SIG-M5 treated with dmso at 0.1 percent for 504 hours (cell line): Measurements from ENCODE around the gene GBGT1.
"Not testable (repeated sequence)": the region's sequence is repeated elsewhere in the genome, so short reads cannot be mapped to it uniquely, and the experiment has no call there.

Experiments
- DNase-seq: peaks from one replicate; lab custom pipeline; 2025; ENCODE audit not compliant: unreplicated experiment; lab: John Stamatoyannopoulos, UW

GBGT1 gene

DNA sequence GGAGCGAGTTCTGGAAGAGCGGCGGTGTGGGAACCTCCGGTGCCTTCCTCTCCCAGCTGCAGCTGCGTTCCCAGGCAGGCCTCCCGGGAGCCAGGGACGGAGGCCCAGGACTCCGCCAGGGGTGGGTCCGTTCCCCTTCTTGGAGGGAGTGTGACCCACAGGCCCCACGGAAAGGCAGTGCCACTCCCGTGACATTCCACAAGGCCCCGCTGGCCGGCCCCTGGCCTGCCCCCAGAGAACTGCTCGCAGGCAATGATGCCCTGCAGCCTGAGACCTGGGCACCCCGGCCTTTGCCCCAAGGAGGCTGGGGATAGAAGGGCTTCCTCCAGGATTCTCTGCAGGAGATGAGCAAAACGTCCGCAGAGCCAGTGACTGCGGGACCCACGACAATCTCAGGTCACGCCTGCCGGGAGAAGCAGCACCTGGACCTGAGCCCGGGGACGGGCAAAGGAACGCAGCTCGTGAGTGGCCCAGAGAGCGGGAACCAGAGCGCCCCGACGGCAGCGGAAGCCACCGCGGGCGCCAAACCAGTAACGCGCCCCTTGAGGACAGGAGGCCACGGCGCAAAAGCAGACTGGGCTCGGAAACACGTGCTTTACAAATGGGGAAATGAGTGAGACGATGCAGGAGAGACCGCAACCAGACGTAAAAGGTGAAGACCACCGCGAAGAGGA lies 36.1 kb upstream of the GBGT1 start:
- no peak for DNase-seq

DNA sequence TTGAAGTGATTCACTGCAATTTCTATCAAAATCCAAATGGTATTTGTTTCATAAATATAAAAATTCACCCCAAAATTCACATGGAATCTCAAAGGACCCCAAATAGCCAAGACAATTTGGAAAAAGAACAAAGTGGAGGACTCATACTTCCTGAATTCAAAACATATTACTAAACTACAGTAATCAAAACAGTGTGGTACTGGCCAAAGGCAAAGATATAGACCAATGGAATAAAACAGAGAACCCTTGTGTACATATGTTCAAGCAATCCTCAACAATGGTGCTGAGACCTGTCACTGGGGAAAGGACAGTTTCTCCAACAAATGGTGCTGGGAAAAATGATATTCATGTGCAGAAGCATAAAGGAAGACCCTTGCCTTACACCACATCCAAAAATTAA lies 31.3 kb upstream of the GBGT1 start:
- no peak for DNase-seq

DNA sequence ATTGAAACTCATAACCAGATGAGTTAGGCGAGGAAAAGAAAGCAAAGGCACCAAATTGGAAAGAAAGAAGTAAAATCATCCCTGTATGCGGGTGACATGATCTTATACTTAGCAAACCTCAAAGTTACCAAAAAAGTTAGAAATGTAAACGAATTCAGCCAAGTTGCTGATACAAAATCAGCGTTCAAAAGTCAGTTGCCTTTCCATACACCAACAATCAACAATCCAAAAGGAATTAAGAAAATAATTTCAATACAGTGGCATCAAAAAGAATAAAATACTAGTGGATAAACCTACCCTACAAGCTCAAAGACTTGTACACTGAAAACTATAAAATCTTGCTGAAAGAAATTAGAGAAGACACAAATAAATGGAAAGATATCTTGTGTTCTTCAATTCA lies 30.9 kb upstream of the GBGT1 start:
- no peak for DNase-seq

- DNase-seq, result no peak
Observed at GRCh38 chr9:133191989-133192388, 28.3 kb upstream of the GBGT1 start.

DNA sequence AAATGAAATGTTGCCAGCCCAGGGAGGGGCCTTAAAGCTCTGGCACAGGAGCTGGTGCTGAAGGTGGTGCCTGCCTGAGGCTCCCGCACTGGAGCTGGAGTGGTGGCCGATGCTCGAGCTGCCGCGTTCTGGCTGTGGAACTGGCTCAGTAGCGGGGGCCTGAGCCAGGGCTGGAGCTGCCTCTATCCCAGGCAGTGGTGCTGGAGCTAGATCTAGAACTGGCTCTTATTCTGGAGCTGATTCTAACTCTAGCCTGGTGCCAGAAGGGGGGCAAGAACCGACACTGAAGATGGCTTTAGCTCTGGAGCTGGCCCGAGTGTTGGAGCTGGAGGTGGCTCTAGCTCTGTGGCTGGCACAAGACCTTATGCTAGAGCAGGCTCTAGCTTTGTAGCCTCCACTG lies 26.1 kb upstream of the GBGT1 start:
- no peak for DNase-seq

DNA sequence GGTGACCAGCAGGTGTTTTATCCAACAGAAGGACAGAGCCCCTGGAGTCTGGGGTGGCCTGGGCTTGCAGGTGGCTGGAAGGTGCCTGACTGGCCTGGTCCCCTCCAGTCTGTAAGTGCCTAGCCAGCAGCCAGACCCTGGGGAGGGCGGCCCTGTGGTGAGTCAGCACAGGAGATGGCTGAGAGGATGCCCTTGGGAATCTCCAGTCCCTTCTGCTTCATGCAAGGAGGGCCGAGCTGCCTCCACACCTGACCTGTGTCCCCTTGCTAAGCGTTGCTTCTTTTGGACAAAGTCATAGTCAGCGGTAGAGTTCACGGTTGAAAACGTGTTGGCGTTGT lies 25.1 kb upstream of the GBGT1 start:
- DNase-seq, result no peak

DNA sequence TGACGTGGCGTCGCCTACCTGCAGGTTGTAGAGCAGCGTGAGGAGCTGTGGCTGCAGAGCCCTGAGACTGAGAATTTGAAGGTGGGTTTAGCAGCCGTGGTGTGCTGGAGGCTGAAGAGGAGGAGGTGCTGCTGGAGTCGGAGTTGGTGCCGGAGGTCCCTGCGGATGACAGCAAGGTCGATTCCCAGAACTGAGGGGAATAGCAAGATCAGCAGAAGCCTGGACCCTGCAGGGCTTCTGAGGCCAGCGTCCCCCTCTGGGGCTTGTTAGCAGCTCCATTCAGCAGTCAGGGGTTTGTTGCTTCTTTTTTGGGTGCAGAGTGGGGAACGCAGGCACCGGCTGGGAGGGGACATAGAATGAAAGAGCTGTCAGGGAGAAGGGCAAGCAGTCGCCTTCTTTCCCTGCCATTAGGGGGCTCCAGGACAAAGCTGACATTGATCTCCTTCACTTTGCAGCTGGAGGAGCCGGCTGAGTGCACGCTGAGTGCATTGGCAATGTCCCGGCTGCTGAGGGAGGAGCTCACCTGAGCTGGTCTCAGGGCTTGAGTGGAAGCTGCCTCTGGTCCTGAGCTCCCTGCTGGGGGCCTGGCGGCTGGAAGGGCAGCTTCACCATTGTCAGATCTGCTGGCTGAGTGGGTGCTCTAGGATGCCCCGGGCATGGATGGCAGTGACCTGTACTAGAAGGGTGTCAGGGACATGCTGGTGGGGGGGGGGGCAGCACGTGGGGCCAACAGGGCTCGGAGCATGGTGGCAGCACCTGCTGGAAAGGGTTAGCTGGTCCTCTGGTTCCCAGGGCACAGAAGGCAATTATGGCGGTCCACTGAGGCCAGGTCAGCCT lies 24.5 kb upstream of the GBGT1 start:
- peak; percentile 9 for DNase-seq

- DNase-seq, result no peak
Observed at GRCh38 chr9:133187561-133188005, 23.9 kb upstream of the GBGT1 start.

DNA sequence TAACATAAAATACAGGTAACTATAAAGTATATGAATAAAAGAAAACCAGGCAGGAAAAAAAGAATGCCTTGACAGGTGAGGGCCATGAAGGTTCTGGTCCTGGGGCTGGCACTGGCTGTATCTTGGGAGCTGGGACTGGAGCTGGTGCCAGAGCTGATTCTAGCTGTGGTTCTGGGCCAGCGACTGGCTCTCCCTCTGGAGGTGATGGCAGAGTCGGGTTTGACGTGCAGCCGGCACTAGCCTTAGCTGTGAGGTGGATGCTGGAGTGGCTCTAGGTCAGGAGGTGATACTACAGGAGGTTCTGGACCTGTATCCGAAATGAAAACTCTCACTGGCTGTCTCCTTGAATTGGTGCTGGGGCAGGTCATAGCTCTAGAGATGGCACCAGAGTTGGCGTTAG lies 23.0 kb upstream of the GBGT1 start:
- DNase-seq, result no peak

GRCh38 chr9:133184971-133185370 lies 21.3 kb upstream of the GBGT1 start:
- DNase-seq, result peak; percentile 81

DNA sequence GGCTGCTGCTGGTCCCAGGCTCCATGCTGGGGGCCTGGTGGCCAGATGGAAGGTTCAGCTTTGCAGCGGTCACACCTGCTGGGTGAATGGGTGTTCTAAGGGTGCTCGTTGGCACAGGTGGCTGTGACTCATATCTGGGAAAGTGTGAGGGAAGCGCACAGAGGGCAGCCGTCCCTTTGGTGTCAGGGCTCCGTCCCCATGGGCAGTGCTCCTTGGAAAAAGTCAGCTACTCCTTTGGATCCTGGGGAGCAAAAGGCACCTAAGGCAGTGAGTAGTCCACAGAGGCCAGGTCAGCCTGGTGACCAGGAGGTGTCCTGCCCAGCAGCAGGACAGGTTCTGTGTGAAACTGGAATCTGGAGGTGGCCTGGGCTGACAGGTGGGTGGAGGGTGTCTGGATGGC lies 18.4 kb upstream of the GBGT1 start:
- DNase-seq, result no peak

DNA sequence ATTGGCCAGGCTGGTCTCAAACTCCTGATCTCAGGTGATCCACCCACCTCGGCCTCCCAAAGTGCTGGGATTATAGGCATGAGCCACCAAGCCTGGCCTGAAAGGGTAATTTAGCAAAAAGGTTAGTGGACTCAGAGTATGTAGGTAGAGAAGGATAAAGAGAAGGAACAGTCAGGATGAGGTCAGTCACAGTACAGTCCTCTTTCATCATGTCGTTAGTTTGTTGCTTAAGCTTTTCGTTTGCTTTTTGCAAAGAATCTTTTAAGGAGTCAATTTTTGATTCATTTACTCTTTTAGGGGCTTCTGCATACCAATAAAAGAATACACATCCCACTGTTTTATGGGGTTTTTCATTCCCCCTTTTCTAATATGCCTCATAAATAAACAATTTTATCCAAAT lies 17.8 kb upstream of the GBGT1 start:
- peak; percentile 7 for DNase-seq

DNA sequence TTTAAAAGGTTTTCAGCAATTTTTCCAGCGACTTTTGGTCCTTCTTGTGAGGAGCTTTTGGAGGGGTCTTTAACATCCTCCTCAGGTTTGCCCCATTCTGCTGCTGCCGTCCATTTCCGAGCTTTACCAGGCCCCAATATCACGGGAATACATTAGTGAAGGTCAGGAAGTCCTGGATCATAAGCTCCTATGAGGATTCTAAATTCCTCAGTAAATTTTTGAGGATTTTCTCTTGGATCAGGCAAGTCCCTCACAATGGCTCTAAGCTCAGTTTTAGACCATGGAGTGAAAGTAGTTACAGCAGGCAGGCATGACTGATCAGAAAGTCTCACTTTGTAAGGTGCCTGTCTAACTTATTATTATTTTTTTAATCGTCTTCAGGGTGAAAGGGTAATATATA lies 17.2 kb upstream of the GBGT1 start:
- DNase-seq, result no peak

DNA sequence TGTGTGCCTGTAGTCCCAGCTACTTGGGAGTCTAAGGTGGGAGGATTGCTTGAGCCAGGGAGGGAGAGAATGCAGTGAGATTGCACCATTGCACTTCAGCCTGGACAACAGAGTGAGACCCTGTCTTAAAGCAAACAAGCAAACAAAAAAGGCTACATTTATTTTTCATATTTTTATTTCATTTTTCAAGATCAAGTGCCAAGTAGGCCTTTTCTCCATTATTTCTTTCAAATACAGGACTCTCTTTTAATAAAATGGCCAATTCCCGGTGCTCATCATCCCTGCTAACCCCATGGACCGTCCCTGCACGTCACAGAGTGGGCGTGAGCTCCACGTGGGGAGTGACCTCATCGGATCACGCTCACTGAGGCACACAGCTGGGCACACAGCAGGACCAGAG lies 9.3 kb upstream of the GBGT1 start:
- DNase-seq, result no peak

- DNase-seq, result no peak
Observed at GRCh38 chr9:133171161-133171961, 7.6 kb upstream of the GBGT1 start.

DNA sequence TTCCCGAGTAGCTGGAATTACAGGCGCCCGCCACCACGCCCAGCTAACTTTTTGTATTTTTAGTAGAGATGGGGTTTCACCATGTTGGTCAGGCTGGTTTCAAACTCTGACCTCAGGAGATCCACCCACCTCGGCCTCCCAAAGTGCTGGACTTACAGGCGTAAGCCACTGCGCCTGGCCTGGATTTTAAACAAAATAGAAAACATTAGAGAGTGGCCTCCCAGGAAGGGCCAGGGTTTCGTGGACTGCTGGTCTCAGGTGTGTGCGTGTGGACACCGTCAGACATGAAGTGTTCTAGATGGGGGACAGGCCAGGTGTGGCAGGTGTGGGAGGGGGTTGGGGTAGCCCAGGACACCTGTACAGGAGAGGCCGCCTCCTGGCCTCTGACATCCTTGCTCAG lies 7.0 kb upstream of the GBGT1 start:
- DNase-seq, result no peak

GRCh38 chr9:133169687-133170086 lies 6.0 kb upstream of the GBGT1 start:
- DNase-seq, result not testable (repeated sequence)

GRCh38 chr9:133169102-133169501 lies 5.4 kb upstream of the GBGT1 start:
- DNase-seq, result no peak

DNA sequence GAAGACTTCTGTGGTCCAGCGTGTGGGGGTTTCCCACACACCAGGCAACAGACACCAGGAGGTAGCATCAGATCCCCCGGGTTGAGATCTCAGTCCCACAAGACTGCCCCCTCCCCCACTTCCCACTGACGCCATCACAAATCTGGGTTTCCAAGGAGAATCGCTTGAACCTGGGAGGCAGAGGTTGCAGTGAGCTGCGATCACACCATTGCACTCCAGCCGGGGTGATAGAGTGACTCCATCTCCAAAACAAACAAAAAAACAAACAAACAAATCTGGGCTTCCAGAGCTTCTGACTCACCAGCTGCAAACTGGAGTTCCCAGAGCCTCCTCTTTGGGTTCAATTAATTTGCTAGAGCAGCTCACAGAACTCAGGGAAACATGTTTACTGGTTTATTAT lies 4.7 kb upstream of the GBGT1 start:
- DNase-seq, result no peak

DNA sequence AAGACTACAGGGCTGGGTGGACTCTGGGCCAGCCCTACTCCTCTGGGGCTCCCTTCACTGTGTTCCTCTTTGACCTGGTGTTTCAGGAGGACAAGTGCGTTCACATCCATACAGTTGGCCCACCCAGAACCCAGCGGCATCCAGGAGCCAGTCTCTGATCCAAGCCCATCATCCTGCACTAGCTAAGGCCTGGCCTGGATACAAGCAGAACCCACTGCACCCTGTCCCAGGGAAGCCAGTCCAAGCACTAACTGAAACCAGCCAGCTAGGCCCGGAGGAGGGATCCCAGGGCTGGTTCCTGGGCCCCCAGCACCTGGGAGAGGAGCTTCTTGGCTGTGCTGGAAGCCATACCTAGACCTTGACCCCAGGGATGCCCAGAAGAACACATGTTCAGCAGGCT lies 4.1 kb upstream of the GBGT1 start:
- DNase-seq, result no peak

DNA sequence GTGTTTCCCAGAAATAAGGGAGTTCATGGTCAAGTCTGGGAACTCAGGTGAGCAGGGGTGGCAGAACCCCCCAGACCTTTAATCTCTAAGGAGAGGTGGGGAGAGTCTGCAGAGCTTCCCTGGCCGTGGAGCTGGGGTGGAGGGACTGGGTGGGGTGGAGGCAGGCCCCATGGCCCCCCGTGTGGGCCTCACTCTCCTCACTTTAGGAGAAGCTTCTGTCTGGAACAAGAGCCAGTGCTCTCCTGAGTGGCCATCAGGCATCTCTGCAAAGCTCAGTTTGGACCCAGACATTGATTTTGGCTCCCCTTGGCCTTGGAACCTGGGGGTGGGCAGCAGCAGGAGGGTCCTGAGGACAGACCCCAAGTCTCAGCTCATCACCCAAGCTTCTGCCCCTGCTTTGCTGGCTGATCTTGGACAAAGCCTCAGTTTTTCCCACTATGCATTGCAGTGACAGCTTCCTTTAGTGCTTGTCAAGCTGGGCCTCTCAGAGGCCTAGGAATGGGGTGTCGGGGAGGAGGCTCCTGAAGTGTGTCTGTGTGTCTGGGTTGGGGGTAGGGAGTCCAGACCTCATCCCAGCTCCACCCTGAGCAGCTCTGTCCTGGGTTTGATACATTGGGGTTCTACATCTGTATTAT lies 3.5 kb upstream of the GBGT1 start:
- DNase-seq, result no peak
